Measurements from ENCODE around the gene GPBP1.

Gene GPBP1

GRCh38 chr5:57209316-57210040, 35.6 kb downstream of the GPBP1 start:
- no peaks in the 10 kb centered on the region for H3K9me2 ChIP-seq (ENCODE audit: low read depth, low read length)
- 0 out of 2 replicates have a peak, but pooled peaks cover 4% of the 10 kb centered on the region for H3F3A ChIP-seq (ENCODE audit: insufficient read depth, low read length)
- no peaks in the 10 kb centered on the region for H4K20me1 ChIP-seq (ENCODE audit: insufficient read depth, low read length)
- no peak overlapping the region for H2AFZ ChIP-seq (ENCODE audit: low read length)
- H3K27me3 ChIP-seq (ENCODE audit: insufficient read depth, low read length) = no peaks in the 10 kb centered on the region
- H3K9ac ChIP-seq (ENCODE audit: low read length) = no peak overlapping the region
- no peak for TF ChIP-seq EZH2 (IDR thresholded peaks at IDR 0.05; ENCODE audit: borderline replicate concordance, low read length)
- no peak for TF ChIP-seq CTCF (IDR thresholded peaks at IDR 0.05; ENCODE audit: low read length)
- H3K4me2 ChIP-seq (ENCODE audit: low read length) = no peak overlapping the region
- H3K79me2 ChIP-seq (ENCODE audit: insufficient read depth, low read length) = peaks cover 96% of the 10 kb centered on the region
- no peak overlapping the region for H3K27ac ChIP-seq (ENCODE audit: low read depth, low read length, poor library complexity, severe bottlenecking)
- peaks cover 21% of the 10 kb centered on the region for H3K4me1 ChIP-seq (ENCODE audit: insufficient read depth, low read length, severe bottlenecking)
- H3K4me3 ChIP-seq (ENCODE audit: low read depth, low read length, poor library complexity, severe bottlenecking) = no peak overlapping the region
- H3K9me3 ChIP-seq (ENCODE audit: low read length) = no peaks in the 10 kb centered on the region
- H3K36me3 ChIP-seq (ENCODE audit: insufficient read depth, low read length) = peaks cover 36% of the 10 kb centered on the region

DNA sequence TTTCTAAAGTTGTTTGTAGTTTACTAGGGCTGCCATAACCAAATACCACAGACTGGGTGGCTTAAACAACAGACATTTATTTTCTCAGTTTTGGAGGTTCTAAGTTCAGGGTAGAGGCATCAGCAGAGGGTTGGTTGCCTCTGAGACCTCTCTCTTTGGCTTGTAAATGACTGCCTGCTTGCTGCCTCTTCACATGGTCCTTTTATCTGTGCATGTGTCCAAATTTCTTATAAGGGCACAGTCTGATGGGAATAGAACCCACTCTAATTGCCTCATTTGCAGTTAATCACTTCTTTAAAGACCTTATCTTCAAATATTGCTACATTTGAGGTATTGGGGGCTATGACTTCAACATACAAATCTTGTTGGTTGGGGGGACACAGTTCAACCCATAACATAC, 36.8 kb downstream of the GPBP1 start:
- Histone ChIP-seq H3F3A (ENCODE audit: insufficient read depth, low read length) (0 out of 2 replicates have a peak, but pooled peaks cover 4% of the 10 kb centered on the region), H3K4me3 (ENCODE audit: low read depth, low read length, poor library complexity, severe bottlenecking) (no peak overlapping the region), H3K9me3 (ENCODE audit: low read length) (no peaks in the 10 kb centered on the region), H3K27me3 (ENCODE audit: insufficient read depth, low read length) (no peaks in the 10 kb centered on the region), H3K4me2 (ENCODE audit: low read length) (no peak overlapping the region), H3K27ac (ENCODE audit: low read depth, low read length, poor library complexity, severe bottlenecking) (no peak overlapping the region), H3K36me3 (ENCODE audit: insufficient read depth, low read length) (peaks cover 42% of the 10 kb centered on the region), H3K9ac (ENCODE audit: low read length) (no peak overlapping the region), H3K9me2 (ENCODE audit: low read depth, low read length) (no peaks in the 10 kb centered on the region), H4K20me1 (ENCODE audit: insufficient read depth, low read length) (no peaks in the 10 kb centered on the region), H3K79me2 (ENCODE audit: insufficient read depth, low read length) (peaks cover 92% of the 10 kb centered on the region), H3K4me1 (ENCODE audit: insufficient read depth, low read length, severe bottlenecking) (peaks cover 14% of the 10 kb centered on the region), H2AFZ (ENCODE audit: low read length) (no peak overlapping the region)
- TF ChIP-seq CTCF (IDR thresholded peaks at IDR 0.05; ENCODE audit: low read length) = no peak
- TF ChIP-seq EZH2 (IDR thresholded peaks at IDR 0.05; ENCODE audit: borderline replicate concordance, low read length) = no peak

DNA sequence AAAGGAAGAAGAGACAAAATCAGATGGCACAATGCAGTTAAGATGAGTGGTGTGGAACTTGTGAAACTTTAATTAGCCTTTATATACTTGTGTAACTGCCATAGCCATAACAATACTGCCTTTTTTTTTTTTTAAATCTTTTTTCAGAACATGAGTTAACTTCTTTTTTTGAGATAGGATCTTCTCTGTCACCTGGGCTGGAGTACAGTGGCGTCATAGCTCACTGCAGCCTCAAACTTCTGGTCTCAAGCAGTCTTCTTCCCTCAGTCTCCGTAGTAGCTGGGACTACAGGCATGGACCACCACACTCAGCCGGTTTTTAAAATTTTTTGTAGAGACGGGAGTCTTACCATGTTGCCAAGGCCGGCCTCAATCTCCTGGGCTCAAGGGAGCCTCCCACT, 37.2 kb downstream of the GPBP1 start:
- Histone ChIP-seq H3K36me3 (ENCODE audit: insufficient read depth, low read length) (peaks cover 46% of the 10 kb centered on the region), H3K4me3 (ENCODE audit: low read depth, low read length, poor library complexity, severe bottlenecking) (no peak overlapping the region), H3K27ac (ENCODE audit: low read depth, low read length, poor library complexity, severe bottlenecking) (no peak overlapping the region), H3K9me2 (ENCODE audit: low read depth, low read length) (no peaks in the 10 kb centered on the region), H3K4me2 (ENCODE audit: low read length) (no peak overlapping the region), H2AFZ (ENCODE audit: low read length) (no peak overlapping the region), H3K4me1 (ENCODE audit: insufficient read depth, low read length, severe bottlenecking) (peaks cover 14% of the 10 kb centered on the region), H3K9ac (ENCODE audit: low read length) (no peak overlapping the region), H3F3A (ENCODE audit: insufficient read depth, low read length) (0 out of 2 replicates have a peak, but pooled peaks cover 4% of the 10 kb centered on the region), H3K27me3 (ENCODE audit: insufficient read depth, low read length) (no peaks in the 10 kb centered on the region), H3K9me3 (ENCODE audit: low read length) (no peaks in the 10 kb centered on the region), H4K20me1 (ENCODE audit: insufficient read depth, low read length) (no peaks in the 10 kb centered on the region), H3K79me2 (ENCODE audit: insufficient read depth, low read length) (peaks cover 92% of the 10 kb centered on the region)
- TF ChIP-seq EZH2 (IDR thresholded peaks at IDR 0.05; ENCODE audit: borderline replicate concordance, low read length) (no peak), CTCF (IDR thresholded peaks at IDR 0.05; ENCODE audit: low read length) (no peak)

Data from OCI-LY1 (cell line).